ENCODE results near the gene FAM78A. TPM values are rescaled to one million over a fixed set of nuclear protein-coding genes. Genes with fewer than 3 reads are reported as not detected.

The FAM78A gene
- total RNA-seq (2021) (3.0 to 3.5 TPM (median 3.4 TPM) in 3 replicates), Bru-seq, nascent RNA (percentile 33 among the genes with signal in this experiment)
- long read RNA-seq, experiment 1, partial matches to known transcripts = 1 of 7 reads
- long read RNA-seq, experiment 1, other reads (novel, unspliced or antisense) = 4 of 7 reads
- long read RNA-seq, experiment 2, partial matches to known transcripts = 0 of 2 reads
- long read RNA-seq, experiment 2, other reads (novel, unspliced or antisense) = 1 of 2 reads
- long read RNA-seq, experiment 3 = 0 reads

- H3K27ac Mint-ChIP-seq = no peak within 1 kb of the TSS
- ATAC-seq = no peak
- POLR2A ChIA-PET = interaction anchor here (1.5 kb wide), 1 partner anchor 14 kb away, joined by 3 read pairs; the partner anchor contains the start of gene PLPP7
- no peaks in the 10 kb centered on the region for H3K9me3 Mint-ChIP-seq
- H3K4me3 Mint-ChIP-seq = peak within 1 kb of the TSS; percentile 67
- no peaks in the 10 kb centered on the region; the same call in 1 of the 2 replicates for H3K36me3 Mint-ChIP-seq
- TF ChIP-seq HMGXB4 (CRISPR knock-in tag; IDR thresholded peaks at IDR 0.05) (0 out of 2 replicates have a peak, but pooled peaks have one; percentile 44), USF1 (CRISPR knock-in tag; IDR thresholded peaks at IDR 0.05) (no peak), ZNF263 (CRISPR knock-in tag; IDR thresholded peaks at IDR 0.05; ENCODE audit: low read depth) (peak; percentile 7; the same call in 1 of the 2 replicates), ESRRA (CRISPR knock-in tag; IDR thresholded peaks at IDR 0.05; ENCODE audit: borderline replicate concordance) (0 out of 2 replicates have a peak, but pooled peaks have one; percentile 27)
- peaks cover 19% of the 10 kb centered on the region for H3K27me3 Mint-ChIP-seq (ENCODE audit: low read depth)
- peaks cover 23% of the 10 kb centered on the region for H3K4me1 Mint-ChIP-seq
- peak; percentile 51 for DNase-seq (ENCODE audit: low spot score)
- CTCF ChIA-PET = interaction anchor here (1.9 to 7.8 kb wide), 3 partner anchors 13 to 59 kb away, joined by 7 to 57 read pairs (median 10); partner anchors contain the start of gene PLPP7
These were observed at the start of gene FAM78A for GRCh38 chr9:131276094-131276888. Gene FAM78A (minus strand): TSS chr9:131276510. CDS start chr9:131276179, 331 bp downstream.

- H3K27me3 Mint-ChIP-seq (ENCODE audit: low read depth) = no peaks in the 10 kb centered on the region; the same call in 1 of the 2 replicates
- H3K9me3 Mint-ChIP-seq = no peaks in the 10 kb centered on the region
- POLR2A ChIA-PET = no interaction called here
- no peaks in the 10 kb centered on the region for H3K36me3 Mint-ChIP-seq
- no peak overlapping the region for H3K27ac Mint-ChIP-seq
- no peak overlapping the region for H3K4me3 Mint-ChIP-seq
- peaks cover 12% of the 10 kb centered on the region for H3K4me1 Mint-ChIP-seq
- ATAC-seq (no peak), DNase-seq (ENCODE audit: low spot score) (no peak)
- CTCF ChIA-PET = interaction anchor here (0.5 to 4.8 kb wide), 2 partner anchors 11 to 23 kb away, joined by 3 to 33 read pairs; no protein-coding TSS in a partner anchor
- TF ChIP-seq FOXP4 (CRISPR knock-in tag; IDR thresholded peaks at IDR 0.05) = no peak
- no peak for TF ChIP-seq ARID4B (CRISPR knock-in tag; IDR thresholded peaks at IDR 0.05; ENCODE audit: borderline replicate concordance)
- no peak for TF ChIP-seq ZNF281 (CRISPR knock-in tag; IDR thresholded peaks at IDR 0.05)
- TF ChIP-seq ATF3 (CRISPR knock-in tag; conservative IDR thresholded peaks at IDR 0.05) = no peak
- TF ChIP-seq ZNF425 (CRISPR knock-in tag; conservative IDR thresholded peaks at IDR 0.05) = no peak
- no peak for TF ChIP-seq NR3C1 (CRISPR knock-in tag; conservative IDR thresholded peaks at IDR 0.05; ENCODE audit: low read depth)
- no peak for TF ChIP-seq TP53 (CRISPR knock-in tag; IDR thresholded peaks at IDR 0.05)
These were observed 48.7 kb upstream of the FAM78A start for GRCh38 chr9:131324736-131325679.
